ENCODE results near the gene PRCC. TPM values are rescaled to one million over a fixed set of nuclear protein-coding genes. Genes with fewer than 3 reads are reported as not detected.

The PRCC gene
- total and polyA plus RNA-seq, 2 of the 13 experiments (the other 11 are each of a cell fraction or from before 2014, with no cell fraction given): 24.2 to 40.5 TPM

DNA sequence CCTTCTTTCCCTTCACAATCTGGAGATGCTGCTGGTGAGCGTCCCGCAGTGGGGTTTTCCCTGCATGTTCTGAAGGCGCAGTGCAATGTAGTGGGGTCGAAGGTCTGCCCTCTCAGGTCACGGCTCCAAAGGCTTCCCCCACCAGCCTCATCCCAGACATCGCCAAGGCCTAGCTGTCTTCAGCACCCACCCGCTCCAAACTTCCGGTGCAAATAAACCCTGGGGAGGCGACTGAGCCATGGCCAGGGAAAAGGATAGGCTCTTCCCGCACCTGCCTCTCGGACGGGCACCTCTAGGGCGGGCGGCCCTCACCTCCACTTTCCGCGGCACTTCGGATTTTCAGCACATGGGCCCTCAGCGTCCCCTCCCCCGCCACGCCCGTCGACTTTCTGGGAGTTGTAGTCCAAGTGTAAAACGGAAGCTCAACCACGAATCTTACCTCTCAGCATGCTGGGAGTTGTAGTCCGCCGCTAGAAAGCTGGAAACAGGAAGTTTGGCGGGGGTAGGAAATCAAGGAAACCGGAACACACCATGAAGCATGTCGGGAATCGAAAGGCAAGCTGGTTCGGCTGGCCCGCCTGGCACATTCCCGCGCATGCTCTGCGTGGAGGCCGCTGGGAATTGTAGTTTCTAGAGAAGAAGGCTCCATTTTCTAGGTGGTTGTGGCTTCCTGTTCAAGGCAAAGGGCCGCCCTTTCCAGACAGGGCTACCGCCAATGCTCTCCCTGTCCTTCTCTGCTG is 26.4 kb upstream of the PRCC start, which contains the start of gene MRPL24:
Gene MRPL24, minus strand, starts transcription at position 348 of the 740 bp plus-strand sequence. CDS start 2,384 bp downstream, outside the sequence.
- H4K20me1 ChIP-seq (ENCODE audit: insufficient read depth, low read length): peaks cover 6% of the 10 kb centered on the region
- peak within 1 kb of the TSS; percentile 91 for H3K9ac ChIP-seq (ENCODE audit: insufficient read depth, low read depth, low read length)
- peak within 1 kb of the TSS; percentile 98 for H3K4me2 ChIP-seq (ENCODE audit: low read depth, low read length)
- in situ Hi-C loops (cut with HindIII; ENCODE audit: extremely low pct_ligation_motif_present, low pct_unique_long_range_greater_than_20kb): no loop called here
- DNase-seq (ENCODE audit: low spot score) (peak; percentile 99), FAIRE-seq (peak; percentile 99), ATAC-seq (peak; percentile 91)
- H3K4me1 ChIP-seq (ENCODE audit: insufficient read depth, low read length): peaks cover 22% of the 10 kb centered on the region
- H3K36me3 ChIP-seq (replicated peaks in 1 of 2; ENCODE audit: control insufficient read depth in 1 of 2, insufficient read depth in 2 of 2, low read length in 2 of 2): peaks cover 11 to 37% of the 10 kb centered on the region in 2 experiments; a peak in 4 of 5 replicates
- peak within 1 kb of the TSS; percentile 83 for H3K27ac ChIP-seq (ENCODE audit: extremely low read length, insufficient read depth, low read length)
- H3K4me3 ChIP-seq (replicated peaks in 1 of 3; ENCODE audit: insufficient read depth in 1 of 3, low read depth in 2 of 3, low read length in 3 of 3): peak within 1 kb of the TSS; percentile 78 to 93 (median 81)
- CTCF ChIA-PET (ENCODE audit: low intra/inter-chr PET ratio, low total read pairs): no interaction called here
- peaks cover 18% of the 10 kb centered on the region for H3K79me2 ChIP-seq (ENCODE audit: insufficient read depth, low read length)
- no peak within 1 kb of the TSS for H2AFZ ChIP-seq (ENCODE audit: low read length)
- no peaks in the 10 kb centered on the region for H3K9me3 ChIP-seq (ENCODE audit: low read length)
- intact Hi-C loops (cut with micrococcal nuclease; ENCODE audit: unreplicated experiment): loop anchor here (1.0 kb wide), 1 partner anchor 26 kb away; the partner anchor contains the start of gene PRCC
- POLR2A ChIA-PET: interaction anchor here (0.7 to 3.3 kb wide), 13 partner anchors 9 to 1804 kb away, joined by 3 to 125 read pairs (median 4); partner anchors contain the start of genes CRABP2, HDGF, ISG20L2 and MEF2D
- H3K27me3 ChIP-seq (ENCODE audit: control insufficient read depth in 1 of 2, insufficient read depth in 2 of 2, low read length in 2 of 2): no peaks in the 10 kb centered on the region; a peak in 1 of 5 replicates
- 1% methylated on average over 25 of the region's 38 CpGs for WGBS (ENCODE audit: low lambda C conversion rate)
- no TSS peak for BruUV-seq (replicated peaks)
- TF ChIP-seq MTF1 (CRISPR knock-in tag; IDR thresholded peaks at IDR 0.05) (no peak; the same call in 1 of the 2 replicates), ZNF839 (CRISPR knock-in tag; IDR thresholded peaks at IDR 0.05; ENCODE audit: borderline replicate concordance) (peak; percentile 33; the same call in 1 of the 2 replicates), MTERF4 (CRISPR knock-in tag; IDR thresholded peaks at IDR 0.05) (no peak), ZNF615 (CRISPR knock-in tag; IDR thresholded peaks at IDR 0.05; ENCODE audit: borderline replicate concordance) (no peak; the same call in 1 of the 2 replicates), KAT7 (CRISPR knock-in tag; IDR thresholded peaks at IDR 0.05; ENCODE audit: borderline replicate concordance) (0 out of 2 replicates have a peak, but pooled peaks have one; percentile 21), ZNF569 (CRISPR knock-in tag; IDR thresholded peaks at IDR 0.05; ENCODE audit: borderline replicate concordance) (no peak; the same call in 1 of the 2 replicates), ZNF558 (CRISPR knock-in tag; IDR thresholded peaks at IDR 0.05; ENCODE audit: borderline replicate concordance) (peak; percentile 79; the same call in 1 of the 2 replicates), FOXK2 (IDR thresholded peaks at IDR 0.05) (peak; percentile 83), ZFP36L1 (CRISPR knock-in tag; IDR thresholded peaks at IDR 0.05) (0 out of 2 replicates have a peak, but pooled peaks have one; percentile 64), NBN (conservative IDR thresholded peaks at IDR 0.05) (no peak), HNRNPUL1 (IDR thresholded peaks at IDR 0.05; ENCODE audit: low read depth, low read length) (no peak), KMT2B (CRISPR knock-in tag; IDR thresholded peaks at IDR 0.05) (peak; percentile 81), SP2 (CRISPR knock-in tag; IDR thresholded peaks at IDR 0.05) (peak; percentile 66; the same call in 1 of the 2 replicates), ZNF501 (CRISPR knock-in tag; IDR thresholded peaks at IDR 0.05) (peak; percentile 99), CREB3 (CRISPR knock-in tag; IDR thresholded peaks at IDR 0.05) (no peak), ZNF660 (CRISPR knock-in tag; IDR thresholded peaks at IDR 0.05; ENCODE audit: borderline replicate concordance, low read depth) (no peak), MAZ (IDR thresholded peaks at IDR 0.05; ENCODE audit: borderline replicate concordance, low read depth, low read length) (peak; percentile 91; the same call in 1 of the 2 replicates), MAZ (CRISPR knock-in tag; IDR thresholded peaks at IDR 0.05; ENCODE audit: low read depth) (peak; percentile 89), SIN3A (IDR thresholded peaks at IDR 0.05; ENCODE audit: borderline replicate concordance, low read depth, low read length) (peak; percentile 23; the same call in 1 of the 2 replicates), FOXJ3 (CRISPR knock-in tag; IDR thresholded peaks at IDR 0.05; ENCODE audit: borderline replicate concordance) (peak; percentile 71; the same call in 1 of the 2 replicates), ZNF138 (CRISPR knock-in tag; IDR thresholded peaks at IDR 0.05; ENCODE audit: low read depth) (no peak), TGIF2 (CRISPR knock-in tag; IDR thresholded peaks at IDR 0.05) (peak; percentile 57; the same call in 1 of the 2 replicates), NFRKB (IDR thresholded peaks at IDR 0.05) (no peak), ZNF552 (CRISPR knock-in tag; IDR thresholded peaks at IDR 0.05; ENCODE audit: borderline replicate concordance) (no peak)
